ENCODE results near the gene DAZ4. TPM values are rescaled to one million over a fixed set of nuclear protein-coding genes. Genes with fewer than 3 reads are reported as not detected.
"Not testable (repeated sequence)": the region's sequence is repeated elsewhere in the genome, so short reads cannot be mapped to it uniquely, and the experiment has no call there.

The DAZ4 gene, protein sequence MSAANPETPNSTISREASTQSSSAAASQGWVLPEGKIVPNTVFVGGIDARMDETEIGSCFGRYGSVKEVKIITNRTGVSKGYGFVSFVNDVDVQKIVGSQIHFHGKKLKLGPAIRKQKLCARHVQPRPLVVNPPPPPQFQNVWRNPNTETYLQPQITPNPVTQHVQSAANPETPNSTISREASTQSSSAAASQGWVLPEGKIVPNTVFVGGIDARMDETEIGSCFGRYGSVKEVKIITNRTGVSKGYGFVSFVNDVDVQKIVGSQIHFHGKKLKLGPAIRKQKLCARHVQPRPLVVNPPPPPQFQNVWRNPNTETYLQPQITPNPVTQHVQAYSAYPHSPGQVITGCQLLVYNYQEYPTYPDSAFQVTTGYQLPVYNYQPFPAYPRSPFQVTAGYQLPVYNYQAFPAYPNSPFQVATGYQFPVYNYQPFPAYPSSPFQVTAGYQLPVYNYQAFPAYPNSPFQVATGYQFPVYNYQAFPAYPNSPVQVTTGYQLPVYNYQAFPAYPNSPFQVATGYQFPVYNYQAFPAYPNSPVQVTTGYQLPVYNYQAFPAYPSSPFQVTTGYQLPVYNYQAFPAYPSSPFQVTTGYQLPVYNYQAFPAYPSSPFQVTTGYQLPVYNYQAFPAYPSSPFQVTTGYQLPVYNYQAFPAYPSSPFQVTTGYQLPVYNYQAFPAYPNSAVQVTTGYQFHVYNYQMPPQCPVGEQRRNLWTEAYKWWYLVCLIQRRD
- total RNA-seq (2014; rRNA removed; shearing (Covaris generic)), result not detected in 2 replicates

DNA sequence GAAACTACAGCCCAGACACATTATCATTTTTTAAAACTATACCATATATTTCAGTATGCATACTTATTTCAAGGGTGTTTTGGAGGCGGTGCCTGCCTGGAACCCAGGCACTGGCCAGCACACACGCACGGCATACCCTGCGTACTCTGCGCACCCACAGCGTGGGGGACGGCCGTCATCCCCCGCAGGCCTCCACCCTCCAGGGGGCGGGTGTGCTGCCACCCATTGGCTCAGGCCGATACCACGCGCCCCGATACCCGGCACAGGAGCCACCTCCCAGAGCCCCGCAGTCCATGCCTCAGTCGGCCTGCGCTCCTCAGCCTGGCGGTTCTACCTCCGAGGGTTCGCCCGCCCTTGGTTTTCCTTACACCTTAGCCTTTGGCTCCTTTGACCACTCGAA is at the start of gene DAZ4:
Gene DAZ4, plus strand, starts transcription at position 301 of the 400 bp plus-strand sequence. CDS start 208 bp downstream, outside the sequence.
- not testable (repeated sequence) for DNase-seq (ENCODE audit: low spot score)

DNA sequence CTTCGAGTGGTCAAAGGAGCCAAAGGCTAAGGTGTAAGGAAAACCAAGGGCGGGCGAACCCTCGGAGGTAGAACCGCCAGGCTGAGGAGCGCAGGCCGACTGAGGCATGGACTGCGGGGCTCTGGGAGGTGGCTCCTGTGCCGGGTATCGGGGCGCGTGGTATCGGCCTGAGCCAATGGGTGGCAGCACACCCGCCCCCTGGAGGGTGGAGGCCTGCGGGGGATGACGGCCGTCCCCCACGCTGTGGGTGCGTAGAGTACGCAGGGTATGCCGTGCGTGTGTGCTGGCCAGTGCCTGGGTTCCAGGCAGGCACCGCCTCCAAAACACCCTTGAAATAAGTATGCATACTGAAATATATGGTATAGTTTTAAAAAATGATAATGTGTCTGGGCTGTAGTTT is 20.4 kb upstream of the DAZ4 start, which contains the start of gene DAZ3:
Gene DAZ3, minus strand, starts transcription at position 101 of the 400 bp plus-strand sequence. CDS start 208 bp downstream, outside the sequence.
- DNase-seq (ENCODE audit: low spot score), result not testable (repeated sequence)

DNA sequence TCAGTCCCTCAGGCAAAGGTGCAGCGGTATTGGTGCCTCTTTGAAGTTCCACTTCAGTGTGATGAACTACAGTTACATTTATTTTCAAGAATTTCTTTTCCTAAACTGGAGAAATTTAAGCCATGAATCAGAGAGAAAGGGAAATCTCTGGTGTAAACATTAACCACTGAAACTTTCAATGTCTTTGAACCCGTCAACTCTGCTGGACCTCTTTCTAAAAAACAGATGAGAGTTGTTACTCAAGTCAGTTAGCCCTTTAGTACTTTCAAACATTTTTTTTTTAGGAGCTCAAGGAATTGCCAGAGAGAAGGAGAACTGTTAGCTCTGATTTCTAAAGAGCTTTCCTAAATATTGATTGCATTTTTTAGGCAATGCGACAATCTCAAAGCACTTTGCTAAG is 11.9 kb upstream of the DAZ4 start:
- DNase-seq (ENCODE audit: low spot score), result not testable (repeated sequence)

DNA sequence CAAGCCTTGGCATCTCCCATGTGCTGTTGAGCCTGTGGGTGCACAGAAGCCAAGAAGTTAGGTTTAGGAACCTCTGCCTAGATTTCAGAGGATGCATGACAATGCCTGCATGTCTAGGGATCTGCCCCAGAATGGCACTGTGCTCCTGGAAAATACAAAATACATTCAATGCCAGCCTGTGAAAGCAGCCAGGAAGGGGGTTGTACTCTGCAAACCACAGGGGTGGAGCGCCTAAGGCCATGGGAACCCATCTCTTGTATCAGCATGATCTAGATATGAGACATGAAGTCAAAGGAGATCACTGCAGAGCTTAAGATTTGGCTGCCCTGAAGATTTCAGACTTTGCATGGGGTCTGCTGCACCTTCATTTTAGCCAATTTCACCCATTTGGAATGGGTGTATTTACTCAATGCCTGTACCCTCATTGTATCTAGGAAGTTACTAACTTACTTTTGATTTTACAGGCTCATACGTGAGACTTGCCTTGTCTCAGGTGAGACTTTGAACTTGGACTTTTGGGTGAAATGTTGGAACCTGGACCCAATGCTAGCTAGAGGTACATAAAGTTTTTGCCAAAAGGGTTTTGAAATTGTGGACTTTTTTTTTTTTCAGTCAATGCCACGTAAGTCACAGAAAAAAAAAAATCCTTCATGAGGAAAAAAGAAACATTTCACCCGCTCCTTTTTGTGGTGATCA is 9.4 kb upstream of the DAZ4 start:
- not testable (repeated sequence) for DNase-seq (ENCODE audit: low spot score)

GRCh38 chrY:24825069-24825468 is 8.7 kb upstream of the DAZ4 start:
- not testable (repeated sequence) for DNase-seq (ENCODE audit: low spot score)

Other genes starting within 250 kb of the DAZ4 start
- gene BPY2B, start 215.9 kb upstream of the DAZ4 start, total RNA-seq (2014; rRNA removed; shearing (Covaris generic)), result not detected in 2 replicates
- not detected in 2 replicates for gene DAZ3, start 20.5 kb upstream of the DAZ4 start, total RNA-seq (2014; rRNA removed; shearing (Covaris generic))
- not detected in 2 replicates for gene BPY2C, start 218.2 kb downstream of the DAZ4 start, total RNA-seq (2014; rRNA removed; shearing (Covaris generic))